Activated B cell treated with CpG ODN at 0.5 μM for 24 hours (primary cell): ENCODE measurements around the gene MYO18A. TPM values are rescaled to one million over a fixed set of nuclear protein-coding genes. Genes with fewer than 3 reads are reported as not detected.
A peak's percentile ranks its signal among the peaks of the same experiment; 100 is the strongest.

Experiments used
- ATAC-seq: fragments of 200-7000 bp; cut with Tn5 transposase; one replicate; pipeline ENCODE4 v1.10.0; 2021; ENCODE audit warnings: low read depth, mild to moderate bottlenecking, moderate library complexity
- CTCF ChIA-PET: fragments of 350-600 bp; sonication (Branson Sonifier 250); formaldehyde crosslinking; loops from one replicate; lab custom pipeline; 2021; ENCODE audit warnings: antibody characterized with exemption; lab: Charles Lee
- POLR2A ChIA-PET: fragments of 350-600 bp; sonication (Branson Sonifier 250); formaldehyde crosslinking; loops from one replicate; lab custom pipeline; 2021; ENCODE audit warnings: antibody characterized with exemption; lab: Charles Lee
- DNase-seq: peaks from one replicate; pipeline ENCODE4 v3.0.0; 2022
- H3K27ac Mint-ChIP-seq: one replicate; pipeline ENCODE4 v1.8.0; 2020; ENCODE audit warnings: mixed read lengths
- H3K27me3 Mint-ChIP-seq: one replicate; pipeline ENCODE4 v1.8.0; 2021; ENCODE audit warnings: mixed read lengths
- H3K36me3 Mint-ChIP-seq: one replicate; pipeline ENCODE4 v1.8.0; 2021; ENCODE audit warnings: low read depth, mixed read lengths
- H3K4me1 Mint-ChIP-seq: one replicate; pipeline ENCODE4 v1.8.0; 2021; ENCODE audit warnings: mixed read lengths
- H3K4me3 Mint-ChIP-seq: one replicate; pipeline ENCODE4 v1.8.0; 2020; ENCODE audit warnings: mild to moderate bottlenecking, mixed read lengths
- H3K9me3 Mint-ChIP-seq: one replicate; pipeline ENCODE4 v1.8.0; 2020; ENCODE audit warnings: mixed read lengths
- CTCF ChIP-seq: fragments of 200-600 bp; IDR thresholded peaks from one replicate; pipeline ENCODE4 v1.8.0; 2022; ENCODE audit warnings: antibody characterized with exemption, mild to moderate bottlenecking
- intact Hi-C: fragments of 100-400 bp; cut with micrococcal nuclease; formaldehyde crosslinking; loops from one replicate; pipeline ENCODE4 v1.15.1; 2024
- total RNA-seq: library from RNA; stranded (reverse); gene quantifications from 2 replicates; pipeline ENCODE4 v1.2.3, GENCODE V29; 2022

The MYO18A gene
- total RNA-seq, 1 donor from 2014 or later = 79.8 TPM

GRCh38 chr17:29194669-29195068, 14.5 kb upstream of the MYO18A start:
- CTCF ChIA-PET = interaction anchor here (0.9 to 1.9 kb wide), 6 partner anchors 9 to 49 kb away, joined by 4 to 11 read pairs (median 5); partner anchors contain the start of gene MYO18A
- no peak overlapping the region for H3K4me3 Mint-ChIP-seq
- H3K36me3 Mint-ChIP-seq = no peaks in the 10 kb centered on the region
- POLR2A ChIA-PET = interaction anchor here (0.5 to 2.1 kb wide), 6 partner anchors 14 to 100 kb away, joined by 3 to 10 read pairs (median 3); partner anchors contain the start of genes MYO18A and NUFIP2
- TF ChIP-seq CTCF = no peak
- no peaks in the 10 kb centered on the region for H3K27me3 Mint-ChIP-seq
- intact Hi-C loops = loop anchor here (1.0 kb wide), 1 partner anchor 17 kb away; no protein-coding TSS in a partner anchor
- H3K9me3 Mint-ChIP-seq = no peaks in the 10 kb centered on the region
- no peak for DNase-seq
- ATAC-seq = no peak
- peak overlapping the region; percentile 67 for H3K27ac Mint-ChIP-seq
- H3K4me1 Mint-ChIP-seq = peaks cover 22% of the 10 kb centered on the region

- no peak overlapping the region for H3K27ac Mint-ChIP-seq
- ATAC-seq = no peak
- H3K27me3 Mint-ChIP-seq = peaks cover 3% of the 10 kb centered on the region
- DNase-seq = no peak
- no peaks in the 10 kb centered on the region for H3K36me3 Mint-ChIP-seq
- ChIA-PET POLR2A (no interaction called here), CTCF (interaction anchor here (1.5 to 2.1 kb wide), 4 partner anchors 11 to 48 kb away, joined by 4 to 8 read pairs (median 6); no protein-coding TSS in a partner anchor)
- intact Hi-C loops = no loop called here
- no peak for TF ChIP-seq CTCF
- H3K9me3 Mint-ChIP-seq = no peaks in the 10 kb centered on the region
- peaks cover 22% of the 10 kb centered on the region for H3K4me1 Mint-ChIP-seq
- H3K4me3 Mint-ChIP-seq = no peak overlapping the region
Observed at GRCh38 chr17:29193146-29193545, 12.9 kb upstream of the MYO18A start.

- no peaks in the 10 kb centered on the region for H3K36me3 Mint-ChIP-seq
- H3K9me3 Mint-ChIP-seq = no peaks in the 10 kb centered on the region
- no peak overlapping the region for H3K4me3 Mint-ChIP-seq
- peaks cover 9% of the 10 kb centered on the region for H3K4me1 Mint-ChIP-seq
- DNase-seq (no peak), ATAC-seq (no peak)
- CTCF ChIA-PET = interaction anchor here (1.6 kb wide), 1 partner anchor 29 kb away, joined by 4 read pairs; no protein-coding TSS in a partner anchor
- TF ChIP-seq CTCF = no peak
- intact Hi-C loops = no loop called here
- H3K27ac Mint-ChIP-seq = no peak overlapping the region
- POLR2A ChIA-PET = no interaction called here
- peaks cover 3% of the 10 kb centered on the region for H3K27me3 Mint-ChIP-seq
Observed at GRCh38 chr17:29190592-29191207, 10.5 kb upstream of the MYO18A start.

- intact Hi-C loops = no loop called here
- CTCF ChIA-PET = interaction anchor here (1.3 to 1.6 kb wide), 2 partner anchors 10 to 30 kb away, joined by 4 read pairs; partner anchors contain the start of gene MYO18A
- no peak for DNase-seq
- TF ChIP-seq CTCF = no peak
- Mint-ChIP-seq H3K27ac (no peak overlapping the region), H3K9me3 (no peaks in the 10 kb centered on the region), H3K4me1 (peaks cover 3% of the 10 kb centered on the region), H3K36me3 (no peaks in the 10 kb centered on the region), H3K27me3 (peaks cover 3% of the 10 kb centered on the region), H3K4me3 (no peak overlapping the region)
- POLR2A ChIA-PET = no interaction called here
- ATAC-seq = no peak
Observed at GRCh38 chr17:29190039-29190438, 9.8 kb upstream of the MYO18A start.

- ChIA-PET CTCF (interaction anchor here (1.3 to 1.6 kb wide), 2 partner anchors 9 to 30 kb away, joined by 4 read pairs; partner anchors contain the start of gene MYO18A), POLR2A (no interaction called here)
- no peak overlapping the region for H3K27ac Mint-ChIP-seq
- H3K9me3 Mint-ChIP-seq = no peaks in the 10 kb centered on the region
- ATAC-seq (no peak), DNase-seq (no peak)
- no peaks in the 10 kb centered on the region for H3K4me1 Mint-ChIP-seq
- H3K4me3 Mint-ChIP-seq = no peak overlapping the region
- TF ChIP-seq CTCF = no peak
- intact Hi-C loops = no loop called here
- H3K36me3 Mint-ChIP-seq = no peaks in the 10 kb centered on the region
- H3K27me3 Mint-ChIP-seq = peaks cover 3% of the 10 kb centered on the region
Observed at GRCh38 chr17:29189355-29189754, 9.2 kb upstream of the MYO18A start.
